Measurements from ENCODE around the gene MAL.

MAL gene

DNA sequence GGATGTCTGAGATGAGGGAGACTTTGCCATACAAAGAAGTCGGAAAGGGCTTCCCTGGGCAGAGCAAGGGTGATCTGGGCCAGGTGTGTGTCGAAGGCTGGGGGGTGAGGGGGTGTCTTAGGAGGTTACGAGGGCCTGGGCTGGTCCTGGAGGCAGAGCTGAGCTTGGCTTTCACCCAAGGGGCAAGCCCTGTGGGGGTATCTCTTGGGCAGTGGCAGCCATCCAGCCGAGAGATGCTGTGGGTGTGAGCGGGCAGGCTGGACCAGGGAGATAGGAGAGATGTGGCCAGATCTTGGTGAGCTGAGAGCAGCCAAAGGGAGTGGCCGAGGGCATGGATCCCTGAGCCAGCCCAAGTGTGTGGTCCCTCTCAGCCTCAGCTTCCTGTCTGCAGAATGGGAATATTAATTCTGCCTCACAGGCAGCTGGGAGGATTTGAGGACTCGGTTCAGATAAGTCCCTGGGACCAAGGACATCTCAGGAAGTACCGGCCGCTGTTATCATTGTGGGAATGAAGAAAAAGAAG is 33.0 kb downstream of the MAL start:
- no peak overlapping the region for H3K4me3 ChIP-seq (ENCODE audit: low read depth, low read length)
- TF ChIP-seq, protein P1, sequence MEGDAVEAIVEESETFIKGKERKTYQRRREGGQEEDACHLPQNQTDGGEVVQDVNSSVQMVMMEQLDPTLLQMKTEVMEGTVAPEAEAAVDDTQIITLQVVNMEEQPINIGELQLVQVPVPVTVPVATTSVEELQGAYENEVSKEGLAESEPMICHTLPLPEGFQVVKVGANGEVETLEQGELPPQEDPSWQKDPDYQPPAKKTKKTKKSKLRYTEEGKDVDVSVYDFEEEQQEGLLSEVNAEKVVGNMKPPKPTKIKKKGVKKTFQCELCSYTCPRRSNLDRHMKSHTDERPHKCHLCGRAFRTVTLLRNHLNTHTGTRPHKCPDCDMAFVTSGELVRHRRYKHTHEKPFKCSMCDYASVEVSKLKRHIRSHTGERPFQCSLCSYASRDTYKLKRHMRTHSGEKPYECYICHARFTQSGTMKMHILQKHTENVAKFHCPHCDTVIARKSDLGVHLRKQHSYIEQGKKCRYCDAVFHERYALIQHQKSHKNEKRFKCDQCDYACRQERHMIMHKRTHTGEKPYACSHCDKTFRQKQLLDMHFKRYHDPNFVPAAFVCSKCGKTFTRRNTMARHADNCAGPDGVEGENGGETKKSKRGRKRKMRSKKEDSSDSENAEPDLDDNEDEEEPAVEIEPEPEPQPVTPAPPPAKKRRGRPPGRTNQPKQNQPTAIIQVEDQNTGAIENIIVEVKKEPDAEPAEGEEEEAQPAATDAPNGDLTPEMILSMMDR (IDR thresholded peaks at IDR 0.05; ENCODE audit: low read depth, low read length), result no peak
- TF ChIP-seq POLR2A (IDR thresholded peaks at IDR 0.05; ENCODE audit: extremely low read depth, insufficient read length) (no peak), MYC (IDR thresholded peaks at IDR 0.05; ENCODE audit: low read depth, low read length) (no peak), MAX (IDR thresholded peaks at IDR 0.05; ENCODE audit: low read depth, low read length) (no peak)
- DNase-seq (ENCODE audit: low read depth), result no peak

- H3K4me3 ChIP-seq (ENCODE audit: low read depth, low read length), result no peak overlapping the region
- TF ChIP-seq MAX (IDR thresholded peaks at IDR 0.05; ENCODE audit: low read depth, low read length), result no peak
- TF ChIP-seq MYC (IDR thresholded peaks at IDR 0.05; ENCODE audit: low read depth, low read length), result no peak
- TF ChIP-seq POLR2A (IDR thresholded peaks at IDR 0.05; ENCODE audit: extremely low read depth, insufficient read length), result no peak
- TF ChIP-seq, protein P1 (IDR thresholded peaks at IDR 0.05; ENCODE audit: low read depth, low read length), result no peak
- no peak for DNase-seq (ENCODE audit: low read depth)
These were observed 33.6 kb downstream of the MAL start for GRCh38 chr2:95058989-95059641.

- H3K4me3 ChIP-seq (ENCODE audit: low read depth, low read length), result no peak overlapping the region
- DNase-seq (ENCODE audit: low read depth), result no peak
- TF ChIP-seq MYC (IDR thresholded peaks at IDR 0.05; ENCODE audit: low read depth, low read length), result no peak
- TF ChIP-seq, protein P1 (IDR thresholded peaks at IDR 0.05; ENCODE audit: low read depth, low read length), result no peak
- TF ChIP-seq POLR2A (IDR thresholded peaks at IDR 0.05; ENCODE audit: extremely low read depth, insufficient read length), result no peak
- no peak for TF ChIP-seq MAX (IDR thresholded peaks at IDR 0.05; ENCODE audit: low read depth, low read length)
These were observed 34.3 kb downstream of the MAL start for GRCh38 chr2:95059656-95060370.

GRCh38 chr2:95060446-95061118 is 35.1 kb downstream of the MAL start:
- TF ChIP-seq MYC (IDR thresholded peaks at IDR 0.05; ENCODE audit: low read depth, low read length) (no peak), MAX (IDR thresholded peaks at IDR 0.05; ENCODE audit: low read depth, low read length) (no peak), POLR2A (IDR thresholded peaks at IDR 0.05; ENCODE audit: extremely low read depth, insufficient read length) (no peak)
- TF ChIP-seq, protein P1 (IDR thresholded peaks at IDR 0.05; ENCODE audit: low read depth, low read length), result no peak
- no peak for DNase-seq (ENCODE audit: low read depth)
- no peak overlapping the region for H3K4me3 ChIP-seq (ENCODE audit: low read depth, low read length)

- H3K4me3 ChIP-seq (ENCODE audit: low read depth, low read length), result no peak overlapping the region
- no peak for DNase-seq (ENCODE audit: low read depth)
- TF ChIP-seq POLR2A (IDR thresholded peaks at IDR 0.05; ENCODE audit: extremely low read depth, insufficient read length) (no peak), MAX (IDR thresholded peaks at IDR 0.05; ENCODE audit: low read depth, low read length) (no peak), MYC (IDR thresholded peaks at IDR 0.05; ENCODE audit: low read depth, low read length) (no peak)
- TF ChIP-seq, protein P1 (IDR thresholded peaks at IDR 0.05; ENCODE audit: low read depth, low read length), result no peak
These were observed 35.6 kb downstream of the MAL start for GRCh38 chr2:95061119-95061512.
